Right lobe of liver (tissue), 4 donors: ENCODE results near the gene MED26.

Source experiments
- CTCF ChIP-seq, 4 donors: fragments of 200-600 bp in 3 of 4; fragments of 450-650 bp in 1 of 4; IDR thresholded peaks; one replicate each; pipeline versions ENCODE4 v1.5.1 to v1.8.0; 2016 to 2022; ENCODE audit warnings: antibody characterized with exemption in 4 of 4, mild to moderate bottlenecking in 2 of 4
- POLR2A ChIP-seq: fragments of 450-650 bp; IDR thresholded peaks from one replicate; pipeline ENCODE4 v1.6.1; 2017; ENCODE audit warnings: antibody characterized with exemption, mild to moderate bottlenecking
- donor health status: DM: no; HTN: no; CAD: no.
- donor health status: DM: no; HTN: no; CAD: no.
- donor health status: DM: no; HTN: yes; CAD: no.

GRCh38 chr19:16600824-16601223, 27.2 kb downstream of the MED26 start:
- TF ChIP-seq POLR2A: no peak
- no peak for TF ChIP-seq CTCF (IDR thresholded peaks at IDR 0.05)
